Kidney epithelial cell (primary cell): ENCODE measurements around the gene PRDM11. TPM values are rescaled to one million over a fixed set of nuclear protein-coding genes. Genes with fewer than 3 reads are reported as not detected.

Experiments
- DNase-seq: peaks from one replicate; pipeline ENCODE4 v3.0.0-alpha.2; 2010; ENCODE audit warnings: low read depth
- H3K27me3 ChIP-seq: 2 replicates; pipeline ENCODE4 v1.6.0; 2011; ENCODE audit warnings: low read length; ENCODE audit not compliant: control insufficient read depth, insufficient read depth
- H3K36me3 ChIP-seq: 2 replicates; pipeline ENCODE4 v1.5.1; 2011; ENCODE audit warnings: low read length; ENCODE audit not compliant: control insufficient read depth, insufficient read depth
- H3K4me3 ChIP-seq: 2 replicates; pipeline ENCODE4 v1.5.1; 2011; ENCODE audit warnings: low read depth, mild to moderate bottlenecking, control low read depth, low read length
- total RNA-seq: library from RNA; depleted of rRNA; stranded (reverse); fragments of >200 nt; gene quantifications from 2 replicates; pipeline ENCODE4 v1.2.3, GENCODE V29; 2015
- TF ChIP-seq, protein P1 (sequence below): IDR thresholded peaks from 2 replicates; pipeline ENCODE4 v1.5.1; 2011; ENCODE audit warnings: mild to moderate bottlenecking, moderate library complexity, low read length, control low read depth, inconsistent platforms; ENCODE audit not compliant: insufficient read depth, poor library complexity, severe bottlenecking

PRDM11 gene
- total RNA-seq, 1 donor from 2014 or later, result 6.6 TPM

- no peaks in the 10 kb centered on the region for H3K36me3 ChIP-seq
- TF ChIP-seq, protein P1, sequence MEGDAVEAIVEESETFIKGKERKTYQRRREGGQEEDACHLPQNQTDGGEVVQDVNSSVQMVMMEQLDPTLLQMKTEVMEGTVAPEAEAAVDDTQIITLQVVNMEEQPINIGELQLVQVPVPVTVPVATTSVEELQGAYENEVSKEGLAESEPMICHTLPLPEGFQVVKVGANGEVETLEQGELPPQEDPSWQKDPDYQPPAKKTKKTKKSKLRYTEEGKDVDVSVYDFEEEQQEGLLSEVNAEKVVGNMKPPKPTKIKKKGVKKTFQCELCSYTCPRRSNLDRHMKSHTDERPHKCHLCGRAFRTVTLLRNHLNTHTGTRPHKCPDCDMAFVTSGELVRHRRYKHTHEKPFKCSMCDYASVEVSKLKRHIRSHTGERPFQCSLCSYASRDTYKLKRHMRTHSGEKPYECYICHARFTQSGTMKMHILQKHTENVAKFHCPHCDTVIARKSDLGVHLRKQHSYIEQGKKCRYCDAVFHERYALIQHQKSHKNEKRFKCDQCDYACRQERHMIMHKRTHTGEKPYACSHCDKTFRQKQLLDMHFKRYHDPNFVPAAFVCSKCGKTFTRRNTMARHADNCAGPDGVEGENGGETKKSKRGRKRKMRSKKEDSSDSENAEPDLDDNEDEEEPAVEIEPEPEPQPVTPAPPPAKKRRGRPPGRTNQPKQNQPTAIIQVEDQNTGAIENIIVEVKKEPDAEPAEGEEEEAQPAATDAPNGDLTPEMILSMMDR, result no peak
- no peaks in the 10 kb centered on the region for H3K27me3 ChIP-seq
- no peak for DNase-seq
- H3K4me3 ChIP-seq, result no peak overlapping the region
Measured at GRCh38 chr11:45162064-45162375, 15.6 kb downstream of the PRDM11 start.

- Histone ChIP-seq H3K4me3 (no peak overlapping the region), H3K36me3 (no peaks in the 10 kb centered on the region), H3K27me3 (no peaks in the 10 kb centered on the region)
- TF ChIP-seq, protein P1, result no peak
- no peak for DNase-seq
Measured at GRCh38 chr11:45162916-45163879, 16.8 kb downstream of the PRDM11 start.

DNA sequence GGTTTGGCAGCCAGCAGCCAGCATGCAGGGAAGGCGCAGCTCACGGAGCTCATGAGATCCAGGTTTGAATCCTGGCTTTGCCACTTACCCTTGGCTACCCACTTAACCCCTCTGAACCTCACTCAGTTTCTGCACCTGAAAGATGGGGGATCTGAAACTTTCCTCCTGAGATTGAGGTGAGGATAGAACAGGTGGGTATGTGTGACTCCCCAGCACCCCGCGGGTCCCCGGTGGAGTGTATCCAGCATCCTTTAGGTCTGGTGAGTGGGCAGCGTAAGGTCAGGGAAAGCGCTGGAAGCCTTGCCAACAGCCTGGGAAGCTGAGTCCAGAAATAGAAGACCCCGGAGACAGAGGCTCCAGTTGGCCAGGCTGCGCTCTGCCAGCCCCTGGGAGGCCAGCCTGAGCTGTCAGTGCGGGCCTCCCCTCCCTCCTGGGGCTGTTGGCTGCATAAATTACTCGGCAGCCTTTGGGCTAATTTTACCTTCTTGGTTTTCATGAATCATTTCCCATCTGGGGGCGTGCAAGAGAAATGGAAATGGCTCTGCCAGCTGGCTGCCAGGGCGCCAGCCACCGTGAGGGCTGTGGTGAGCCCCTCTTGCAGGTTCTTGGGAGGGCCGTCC is 17.6 kb downstream of the PRDM11 start:
- H3K36me3 ChIP-seq, result no peaks in the 10 kb centered on the region
- no peak for DNase-seq
- TF ChIP-seq, protein P1, result no peak
- no peak overlapping the region for H3K4me3 ChIP-seq
- H3K27me3 ChIP-seq, result no peaks in the 10 kb centered on the region

DNA sequence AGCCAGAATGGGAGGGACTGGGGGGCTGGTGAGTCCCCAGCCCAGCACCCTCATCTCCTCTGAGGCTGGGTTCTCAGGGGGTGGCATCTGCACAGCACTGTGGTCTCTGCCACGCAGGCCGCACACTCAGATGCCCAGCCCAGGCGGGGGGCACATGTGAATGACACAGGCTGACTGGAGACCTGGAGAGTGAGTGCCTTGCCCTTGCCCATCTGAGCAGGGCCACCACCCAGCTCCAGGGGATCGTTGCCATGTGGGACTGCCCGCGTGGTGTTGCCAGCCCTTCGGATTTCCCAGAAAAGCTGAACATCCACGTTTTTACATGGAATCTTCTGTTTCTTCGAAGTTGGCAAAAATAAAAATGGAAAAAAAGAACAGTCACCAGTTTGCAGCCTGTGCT is 18.9 kb downstream of the PRDM11 start:
- Histone ChIP-seq H3K4me3 (no peak overlapping the region), H3K27me3 (no peaks in the 10 kb centered on the region), H3K36me3 (no peaks in the 10 kb centered on the region)
- DNase-seq, result no peak
- TF ChIP-seq, protein P1, result no peak

- H3K4me3 ChIP-seq, result no peak overlapping the region
- TF ChIP-seq, protein P1, result no peak
- no peak for DNase-seq
- no peaks in the 10 kb centered on the region for H3K27me3 ChIP-seq
- H3K36me3 ChIP-seq, result no peaks in the 10 kb centered on the region
Measured at GRCh38 chr11:45165806-45166603, 19.6 kb downstream of the PRDM11 start.
